ENCODE data around the gene IAH1. TPM values are rescaled to one million over a fixed set of nuclear protein-coding genes. Genes with fewer than 3 reads are reported as not detected.

IAH1 gene
- polyA plus RNA-seq, 3 donors: 39.4 to 98.2 (median 84.0) TPM

GRCh38 chr2:9466147-9466683, 8.1 kb upstream of the IAH1 start:
- peaks cover 10% of the 10 kb centered on the region for H3K4me1 Mint-ChIP-seq
- Histone ChIP-seq H3K4me2 (replicated peaks; ENCODE audit: extremely low read depth, low read length, poor library complexity, severe bottlenecking) (no peak overlapping the region), H4K20me1 (ENCODE audit: insufficient read depth, low read length) (no peaks in the 10 kb centered on the region), H3K4me1 (ENCODE audit: control insufficient read depth in 1 of 2, insufficient read depth in 2 of 2, low read length in 2 of 2) (peaks cover 0 to 4% of the 10 kb centered on the region in 2 donors), H3K27me3 (ENCODE audit: control insufficient read depth in 2 of 2, insufficient read depth in 2 of 2, low read length in 2 of 2) (no peaks in the 10 kb centered on the region), H3K27ac (ENCODE audit: low read depth in 1 of 2, low read length in 2 of 2) (no peak overlapping the region), H3K9ac (ENCODE audit: insufficient read depth, low read length, poor library complexity, severe bottlenecking) (no peak overlapping the region), H2AFZ (ENCODE audit: insufficient read depth, low read depth, low read length, poor library complexity, severe bottlenecking) (no peak overlapping the region), H3K79me2 (ENCODE audit: insufficient read depth, low read length) (no peaks in the 10 kb centered on the region), H3K4me3 (replicated peaks in 1 of 3; ENCODE audit: low read depth in 2 of 3, low read length in 3 of 3) (no peak overlapping the region), H3K36me3 (replicated peaks in 1 of 2; ENCODE audit: control insufficient read depth in 1 of 2, insufficient read depth in 2 of 2, low read length in 2 of 2) (peaks cover 23 to 71% of the 10 kb centered on the region in 2 donors), H3K9me3 (replicated peaks in 1 of 2; ENCODE audit: control insufficient read depth in 1 of 2, insufficient read depth in 1 of 2, low read length in 2 of 2) (no peaks in the 10 kb centered on the region)
- DNase-seq: no peak
- peaks cover 54 to 72% of the 10 kb centered on the region in 2 donors for H3K36me3 Mint-ChIP-seq
- TF ChIP-seq, protein P1, sequence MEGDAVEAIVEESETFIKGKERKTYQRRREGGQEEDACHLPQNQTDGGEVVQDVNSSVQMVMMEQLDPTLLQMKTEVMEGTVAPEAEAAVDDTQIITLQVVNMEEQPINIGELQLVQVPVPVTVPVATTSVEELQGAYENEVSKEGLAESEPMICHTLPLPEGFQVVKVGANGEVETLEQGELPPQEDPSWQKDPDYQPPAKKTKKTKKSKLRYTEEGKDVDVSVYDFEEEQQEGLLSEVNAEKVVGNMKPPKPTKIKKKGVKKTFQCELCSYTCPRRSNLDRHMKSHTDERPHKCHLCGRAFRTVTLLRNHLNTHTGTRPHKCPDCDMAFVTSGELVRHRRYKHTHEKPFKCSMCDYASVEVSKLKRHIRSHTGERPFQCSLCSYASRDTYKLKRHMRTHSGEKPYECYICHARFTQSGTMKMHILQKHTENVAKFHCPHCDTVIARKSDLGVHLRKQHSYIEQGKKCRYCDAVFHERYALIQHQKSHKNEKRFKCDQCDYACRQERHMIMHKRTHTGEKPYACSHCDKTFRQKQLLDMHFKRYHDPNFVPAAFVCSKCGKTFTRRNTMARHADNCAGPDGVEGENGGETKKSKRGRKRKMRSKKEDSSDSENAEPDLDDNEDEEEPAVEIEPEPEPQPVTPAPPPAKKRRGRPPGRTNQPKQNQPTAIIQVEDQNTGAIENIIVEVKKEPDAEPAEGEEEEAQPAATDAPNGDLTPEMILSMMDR (IDR thresholded peaks at IDR 0.05): no peak
- no peaks in the 10 kb centered on the region for H3K27me3 Mint-ChIP-seq (ENCODE audit: low read depth in 3 of 3)
- WGBS (ENCODE audit: insufficient coverage): 98% methylated on average over 43 of the region's 46 CpGs
- intact Hi-C loops (cut with micrococcal nuclease): no loop called here
- H3K27ac Mint-ChIP-seq: peak overlapping the region in 2 of 7 donors; percentile 1 to 75
- H3K4me3 Mint-ChIP-seq: no peak overlapping the region
- H3K9me3 Mint-ChIP-seq: no peaks in the 10 kb centered on the region

DNA sequence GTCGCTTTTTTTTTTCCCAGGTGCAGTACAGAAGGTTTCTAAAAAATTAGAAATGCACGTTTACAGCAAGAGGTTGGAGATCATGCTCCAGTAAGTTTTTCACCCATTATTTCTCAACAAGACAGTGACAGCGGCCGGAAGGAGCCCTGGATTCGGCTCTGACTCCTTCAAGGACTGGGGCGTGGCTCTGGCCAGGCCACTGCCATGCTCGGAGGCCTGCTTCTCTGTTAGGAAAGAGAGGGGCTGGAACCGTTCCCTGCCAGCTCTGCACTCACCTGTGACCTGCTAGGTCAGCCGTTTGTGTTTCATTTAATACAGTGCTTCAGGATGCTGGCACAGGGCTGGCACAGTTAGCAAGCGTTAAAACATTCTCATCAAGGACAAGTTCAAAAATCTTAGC, 6.7 kb upstream of the IAH1 start:
- TF ChIP-seq, protein P1 (IDR thresholded peaks at IDR 0.05): no peak
- Mint-ChIP-seq H3K4me1 (peaks cover 10% of the 10 kb centered on the region), H3K27ac (peak overlapping the region in 1 of 7 donors; percentile 8), H3K27me3 (ENCODE audit: low read depth in 3 of 3) (no peaks in the 10 kb centered on the region), H3K9me3 (no peaks in the 10 kb centered on the region), H3K36me3 (peaks cover 50 to 72% of the 10 kb centered on the region in 2 donors), H3K4me3 (no peak overlapping the region)
- no peaks in the 10 kb centered on the region for H4K20me1 ChIP-seq (ENCODE audit: insufficient read depth, low read length)
- H3K36me3 ChIP-seq (replicated peaks in 1 of 2; ENCODE audit: control insufficient read depth in 1 of 2, insufficient read depth in 2 of 2, low read length in 2 of 2): peaks cover 29 to 63% of the 10 kb centered on the region in 2 donors
- no peak for DNase-seq
- H3K4me2 ChIP-seq (replicated peaks; ENCODE audit: extremely low read depth, low read length, poor library complexity, severe bottlenecking): no peak overlapping the region
- no peaks in the 10 kb centered on the region for H3K9me3 ChIP-seq (replicated peaks in 1 of 2; ENCODE audit: control insufficient read depth in 1 of 2, insufficient read depth in 1 of 2, low read length in 2 of 2)
- no peak overlapping the region for H3K9ac ChIP-seq (ENCODE audit: insufficient read depth, low read length, poor library complexity, severe bottlenecking)
- H3K4me1 ChIP-seq (ENCODE audit: control insufficient read depth in 1 of 2, insufficient read depth in 2 of 2, low read length in 2 of 2): peaks cover 0 to 4% of the 10 kb centered on the region in 2 donors
- no peak overlapping the region for H3K4me3 ChIP-seq (replicated peaks in 1 of 3; ENCODE audit: low read depth in 2 of 3, low read length in 3 of 3)
- no peaks in the 10 kb centered on the region for H3K27me3 ChIP-seq (ENCODE audit: control insufficient read depth in 2 of 2, insufficient read depth in 2 of 2, low read length in 2 of 2)
- H3K79me2 ChIP-seq (ENCODE audit: insufficient read depth, low read length): no peaks in the 10 kb centered on the region
- intact Hi-C loops (cut with micrococcal nuclease): no loop called here
- no peak overlapping the region for H3K27ac ChIP-seq (ENCODE audit: low read depth in 1 of 2, low read length in 2 of 2)
- H2AFZ ChIP-seq (ENCODE audit: insufficient read depth, low read depth, low read length, poor library complexity, severe bottlenecking): no peak overlapping the region
- 96% methylated on average over 3 of the region's 10 CpGs for WGBS (ENCODE audit: insufficient coverage)
